Ectodermal cell (in vitro differentiated cells): Measurements from ENCODE around the gene COX4I2.
"Not testable (repeated sequence)": the region's sequence is repeated elsewhere in the genome, so short reads cannot be mapped to it uniquely, and the experiment has no call there.

Experiments
- H3K27ac ChIP-seq: 2 replicates; pipeline ENCODE4 v1.7.0; 2013; ENCODE audit warnings: mild to moderate bottlenecking, low read depth, low read length; ENCODE audit not compliant: insufficient read depth, poor library complexity, severe bottlenecking
- H3K27me3 ChIP-seq: 2 replicates; pipeline ENCODE4 v1.7.0; 2013; ENCODE audit warnings: mild to moderate bottlenecking, low read length; ENCODE audit not compliant: insufficient read depth, control insufficient read depth, poor library complexity, severe bottlenecking
- H3K36me3 ChIP-seq: one replicate; pipeline ENCODE4 v1.7.0; 2013; ENCODE audit warnings: low read length; ENCODE audit not compliant: control insufficient read depth, insufficient read depth
- H3K4me1 ChIP-seq: one replicate; pipeline ENCODE4 v1.7.0; 2013; ENCODE audit warnings: low read length; ENCODE audit not compliant: control insufficient read depth, insufficient read depth
- H3K4me3 ChIP-seq: 2 replicates; pipeline ENCODE4 v1.7.0; 2013; ENCODE audit warnings: low read depth, low read length, control low read depth; ENCODE audit not compliant: insufficient read depth
- H3K9me3 ChIP-seq: 2 replicates; pipeline ENCODE4 v1.7.0; 2013; ENCODE audit warnings: mild to moderate bottlenecking, low read length, moderate library complexity; ENCODE audit not compliant: control insufficient read depth
- WGBS, 2 experiments: methylation state at CpG; one replicate each; pipeline ENCODE4 v1.1.7; 2013; ENCODE audit warnings: missing lambda C conversion rate in 2 of 2; 5-methylcytosine and 5-hydroxymethylcytosine counted together

The COX4I2 gene

GRCh38 chr20:31666258-31667042 lies 28.7 kb downstream of the COX4I2 start:
- no peaks in the 10 kb centered on the region for H3K27me3 ChIP-seq
- 81% methylated on average over 7 of the region's 7 CpGs for WGBS, 2 experiments
- no peaks in the 10 kb centered on the region for H3K9me3 ChIP-seq
- H3K4me3 ChIP-seq = no peak overlapping the region
- no peak overlapping the region for H3K27ac ChIP-seq
- peaks cover 10% of the 10 kb centered on the region for H3K4me1 ChIP-seq
- H3K36me3 ChIP-seq = peaks cover 5% of the 10 kb centered on the region

DNA sequence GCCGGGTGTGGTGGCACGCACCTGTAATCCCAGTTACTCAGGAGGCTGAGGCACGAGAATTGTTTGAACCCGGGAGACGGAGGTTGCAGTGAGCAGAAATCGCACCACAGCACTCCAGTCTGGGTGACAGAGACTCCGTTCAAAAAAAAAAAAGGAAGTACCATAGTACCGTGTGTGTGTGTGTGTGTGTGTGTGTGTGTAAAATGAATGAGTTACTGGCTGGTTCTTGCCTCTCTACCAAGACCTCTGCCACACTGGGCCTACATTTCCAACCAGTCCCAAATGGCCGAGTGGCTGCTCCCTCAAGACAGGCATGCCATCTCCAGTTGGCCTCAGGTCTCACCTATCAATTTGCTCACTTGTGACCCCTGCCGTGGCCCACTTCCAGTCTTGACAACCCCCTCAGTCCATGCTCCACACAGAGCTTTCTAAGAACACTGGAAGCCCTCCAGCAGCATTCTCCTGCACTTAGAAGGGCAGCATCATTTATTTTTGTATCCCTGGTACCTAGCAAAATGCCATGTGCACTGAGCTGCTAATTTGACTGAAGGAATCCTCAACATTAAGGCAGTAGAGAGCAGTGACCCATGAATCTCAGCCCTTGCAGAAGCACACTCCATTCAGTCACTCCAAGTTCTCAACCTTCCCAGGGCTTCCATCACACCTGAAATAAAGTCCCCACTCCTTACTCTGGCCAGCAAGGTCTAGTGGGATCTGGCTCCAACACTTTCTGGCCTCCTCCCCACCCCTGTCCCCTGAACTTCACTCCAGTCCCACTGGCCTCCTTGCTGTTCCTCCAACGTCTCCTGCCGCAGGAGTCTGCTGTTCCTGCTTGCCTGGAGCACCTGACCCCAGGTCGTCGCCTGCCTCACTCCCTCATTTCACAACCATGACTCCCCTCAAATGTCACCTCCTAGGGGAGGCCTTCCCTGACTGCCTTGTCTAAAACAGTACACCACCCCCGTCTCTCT lies 29.9 kb downstream of the COX4I2 start:
- Histone ChIP-seq H3K4me3 (no peak overlapping the region), H3K4me1 (peaks cover 3% of the 10 kb centered on the region), H3K27me3 (no peaks in the 10 kb centered on the region), H3K9me3 (no peaks in the 10 kb centered on the region), H3K27ac (no peak overlapping the region), H3K36me3 (peaks cover 5% of the 10 kb centered on the region)
- WGBS, 2 experiments = 94% methylated on average over 15 of the region's 15 CpGs

DNA sequence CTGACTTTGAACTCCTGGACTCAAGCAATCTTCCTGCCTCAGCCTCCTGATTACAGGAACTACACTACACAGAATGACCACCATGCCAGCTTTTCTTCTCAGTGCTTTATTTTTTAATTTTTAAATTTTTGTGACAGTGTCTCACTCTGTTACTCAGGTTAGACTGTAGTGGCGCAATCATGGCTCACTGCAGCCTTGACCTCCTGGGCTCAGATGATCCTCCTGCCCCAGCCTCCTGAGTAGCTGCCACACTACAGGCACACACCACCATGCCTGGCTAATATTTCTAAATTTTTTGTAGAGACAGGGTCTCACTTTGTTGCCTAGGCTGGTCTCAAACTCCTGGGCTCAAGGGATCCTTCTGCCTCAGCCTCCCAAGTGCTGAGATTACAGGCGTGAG lies 31.2 kb downstream of the COX4I2 start:
- H3K4me1 ChIP-seq, H3K9me3 ChIP-seq, H3K27ac ChIP-seq, H3K27me3 ChIP-seq, H3K4me3 ChIP-seq, H3K36me3 ChIP-seq: not testable (repeated sequence)
- 87 to 98% methylated on average over 2 of the region's 2 CpGs for WGBS, 2 experiments

DNA sequence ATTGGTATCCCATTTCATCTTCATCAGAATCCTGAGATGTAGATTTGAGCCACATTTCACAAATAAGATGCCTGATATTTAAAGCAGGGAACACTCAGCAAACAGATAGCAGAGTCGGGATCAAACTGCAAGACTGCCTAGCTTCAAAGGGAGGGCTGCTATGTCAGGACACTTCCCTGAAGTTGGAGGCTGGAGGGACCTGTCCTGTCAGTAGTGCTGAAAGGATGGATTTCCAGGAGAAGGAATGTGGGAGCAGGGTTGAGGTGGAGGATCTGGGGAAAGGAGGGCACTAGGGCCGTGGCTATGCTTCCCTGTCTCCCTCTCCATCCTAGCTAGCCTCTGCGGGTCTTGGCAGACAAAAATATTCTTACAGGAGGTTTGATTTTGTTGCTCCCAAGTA lies 32.2 kb downstream of the COX4I2 start:
- Histone ChIP-seq H3K4me3 (no peak overlapping the region), H3K27ac (no peak overlapping the region), H3K9me3 (no peaks in the 10 kb centered on the region), H3K36me3 (peaks cover 5% of the 10 kb centered on the region), H3K4me1 (peaks cover 3% of the 10 kb centered on the region), H3K27me3 (no peaks in the 10 kb centered on the region)
- 90 to 92% methylated on average over 3 of the region's 3 CpGs for WGBS, 2 experiments

DNA sequence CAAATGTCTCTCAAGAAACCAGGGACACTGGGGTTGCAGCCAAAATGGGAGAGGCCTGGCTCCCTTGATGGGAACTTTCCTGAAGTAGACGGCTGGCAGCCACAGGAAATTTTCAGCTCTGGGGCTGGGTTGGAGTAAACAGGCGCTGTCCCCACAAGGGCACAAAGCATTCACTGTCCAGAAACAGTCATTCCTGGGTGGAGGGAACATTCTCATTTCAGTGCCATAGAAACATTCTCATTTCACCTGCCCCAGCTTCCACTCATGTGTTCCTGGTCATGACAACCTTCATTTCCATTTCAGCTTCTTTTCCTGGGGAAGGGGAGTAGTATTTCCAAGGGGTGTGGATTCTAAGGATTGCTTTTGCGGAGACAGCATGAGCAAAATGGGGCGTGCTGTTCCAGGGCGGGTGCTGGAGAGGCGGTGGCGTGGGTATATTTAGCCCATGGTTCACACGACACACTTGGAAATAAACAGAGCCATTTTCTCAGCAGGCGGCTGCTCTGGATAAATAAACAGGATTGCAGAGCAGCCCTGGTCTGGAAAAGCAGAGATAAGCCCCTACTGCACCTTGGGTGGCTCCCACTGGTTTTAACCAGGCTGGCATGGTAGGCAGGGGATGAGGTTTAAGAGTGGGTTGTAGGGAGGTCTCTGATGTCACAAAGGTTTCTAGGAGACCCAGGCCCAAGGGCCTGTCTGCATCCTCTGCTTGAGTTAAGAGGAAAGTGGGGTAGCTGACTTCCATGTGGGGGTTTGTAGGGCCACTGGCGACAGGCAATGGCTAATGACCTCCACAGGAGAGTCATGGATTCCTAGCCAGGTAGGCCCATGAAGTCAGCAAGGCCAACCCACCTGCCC lies 32.9 kb downstream of the COX4I2 start:
- Histone ChIP-seq H3K4me3 (no peak overlapping the region), H3K36me3 (peaks cover 2% of the 10 kb centered on the region), H3K27ac (no peak overlapping the region), H3K4me1 (peaks cover 3% of the 10 kb centered on the region), H3K27me3 (no peaks in the 10 kb centered on the region), H3K9me3 (no peaks in the 10 kb centered on the region)
- 93 to 96% methylated on average over 10 of the region's 10 CpGs for WGBS, 2 experiments

- H3K9me3 ChIP-seq = no peaks in the 10 kb centered on the region
- H3K27ac ChIP-seq = no peak overlapping the region
- H3K4me1 ChIP-seq = peaks cover 3% of the 10 kb centered on the region
- no peaks in the 10 kb centered on the region for H3K27me3 ChIP-seq
- no peaks in the 10 kb centered on the region for H3K36me3 ChIP-seq
- no peak overlapping the region for H3K4me3 ChIP-seq
- 98 to 100% methylated on average over 2 of the region's 2 CpGs for WGBS, 2 experiments
Observed at GRCh38 chr20:31671324-31671723, 33.6 kb downstream of the COX4I2 start.

DNA sequence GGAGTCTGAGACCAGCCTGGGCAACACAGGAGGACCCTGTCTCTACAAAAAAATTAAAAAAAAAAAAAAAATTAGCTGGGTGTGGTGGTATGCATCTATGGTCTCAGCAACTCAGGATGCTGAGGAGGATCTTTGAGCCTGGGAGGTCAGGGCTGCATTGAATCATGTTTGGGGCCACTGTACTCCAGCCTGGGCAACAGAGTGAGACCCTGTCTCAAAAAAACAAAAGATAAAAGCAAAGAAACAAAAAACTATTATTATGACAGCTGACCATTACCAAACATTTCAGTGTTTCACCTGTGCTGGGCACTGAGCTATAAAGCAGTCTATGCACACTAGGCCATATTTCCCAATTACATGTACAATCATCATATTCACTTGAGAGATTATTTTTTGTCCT lies 35.7 kb downstream of the COX4I2 start:
- Histone ChIP-seq H3K27ac (no peak overlapping the region), H3K36me3 (no peaks in the 10 kb centered on the region), H3K4me3 (no peak overlapping the region), H3K27me3 (no peaks in the 10 kb centered on the region), H3K4me1 (peaks cover 3% of the 10 kb centered on the region), H3K9me3 (no peaks in the 10 kb centered on the region)

DNA sequence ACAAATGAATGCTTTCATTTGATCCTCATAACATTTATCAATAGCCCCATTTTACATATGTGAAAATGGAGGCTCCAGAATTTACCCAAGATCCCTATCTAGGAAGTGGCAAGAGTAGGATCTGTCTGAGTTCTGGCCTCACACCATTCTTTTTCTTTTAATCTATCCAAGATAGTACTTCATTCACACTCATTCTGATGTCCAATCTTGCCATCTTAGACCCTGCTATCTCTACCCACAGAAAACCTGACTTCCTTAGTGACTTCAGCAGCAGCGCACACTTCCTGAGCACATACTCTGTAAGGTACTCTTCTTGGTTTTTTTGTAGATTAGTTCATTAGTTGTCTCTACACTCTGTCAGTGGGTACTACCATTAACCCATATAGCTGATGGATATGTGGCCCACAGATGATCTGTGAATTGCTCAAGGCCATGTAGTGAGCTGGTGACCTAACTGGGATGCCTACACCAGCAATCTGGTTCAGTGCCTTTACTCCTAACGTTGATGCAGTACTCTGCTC lies 36.3 kb downstream of the COX4I2 start:
- WGBS, 2 experiments = 89 to 97% methylated on average over 1 to 2 of the region's 2 CpGs
- Histone ChIP-seq H3K4me1 (peaks cover 9% of the 10 kb centered on the region), H3K36me3 (no peaks in the 10 kb centered on the region)

GRCh38 chr20:31674895-31675827 lies 37.4 kb downstream of the COX4I2 start:
- WGBS, 2 experiments = 92 to 94% methylated on average over 10 of the region's 10 CpGs
- Histone ChIP-seq H3K4me1 (peaks cover 18% of the 10 kb centered on the region), H3K27me3 (no peaks in the 10 kb centered on the region), H3K36me3 (no peaks in the 10 kb centered on the region), H3K4me3 (no peak overlapping the region), H3K9me3 (no peaks in the 10 kb centered on the region), H3K27ac (no peak overlapping the region)

More for the DNA sequence above, 36.3 kb downstream of the COX4I2 start:
- Histone ChIP-seq H3K4me3 (no peak overlapping the region), H3K27me3 (no peaks in the 10 kb centered on the region), H3K27ac (no peak overlapping the region), H3K9me3 (no peaks in the 10 kb centered on the region)
